ENCODE results near the gene APOL1.
"Not testable (repeated sequence)": the region's sequence is repeated elsewhere in the genome, so short reads cannot be mapped to it uniquely, and the experiment has no call there.

Gene APOL1

DNA sequence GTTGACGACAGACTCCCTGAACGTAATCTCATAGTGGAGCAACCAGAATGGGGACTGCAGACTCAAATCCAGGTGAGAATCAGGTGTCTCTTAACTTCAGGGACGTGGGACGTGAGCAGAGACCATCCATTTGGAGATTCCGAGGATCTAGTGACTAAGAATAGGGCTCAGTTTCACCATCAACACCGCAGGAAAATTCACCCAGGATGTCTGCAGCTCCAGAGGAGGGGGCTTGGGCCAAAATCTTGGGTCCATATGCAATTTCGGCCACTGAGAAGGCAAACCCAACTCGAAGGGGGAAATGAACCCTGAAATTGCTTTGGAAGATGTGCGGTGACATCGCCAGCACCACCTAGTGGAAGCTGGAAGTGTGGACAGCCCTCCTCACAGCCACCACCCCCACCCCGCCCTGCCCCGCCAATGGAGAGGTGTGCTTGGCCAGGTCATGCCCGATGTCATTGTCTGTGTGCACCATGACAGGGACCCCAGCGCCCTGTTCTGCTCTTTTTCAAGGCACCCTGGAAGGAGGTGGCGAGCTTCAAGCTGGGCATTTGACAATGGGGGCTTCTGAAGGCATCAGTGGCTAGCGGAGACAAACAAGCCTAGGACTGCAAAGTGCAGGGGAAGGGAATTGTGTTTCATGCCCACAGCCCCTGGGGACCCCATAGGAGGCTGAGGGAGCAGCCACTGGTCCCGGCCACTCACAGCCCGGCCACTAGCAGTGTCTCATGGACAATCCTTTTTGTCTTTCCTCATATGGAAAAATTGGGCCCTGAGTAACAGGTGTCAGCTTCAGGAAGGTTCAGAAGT lies 24.8 kb downstream of the APOL1 start:
- no peak for FAIRE-seq

DNA sequence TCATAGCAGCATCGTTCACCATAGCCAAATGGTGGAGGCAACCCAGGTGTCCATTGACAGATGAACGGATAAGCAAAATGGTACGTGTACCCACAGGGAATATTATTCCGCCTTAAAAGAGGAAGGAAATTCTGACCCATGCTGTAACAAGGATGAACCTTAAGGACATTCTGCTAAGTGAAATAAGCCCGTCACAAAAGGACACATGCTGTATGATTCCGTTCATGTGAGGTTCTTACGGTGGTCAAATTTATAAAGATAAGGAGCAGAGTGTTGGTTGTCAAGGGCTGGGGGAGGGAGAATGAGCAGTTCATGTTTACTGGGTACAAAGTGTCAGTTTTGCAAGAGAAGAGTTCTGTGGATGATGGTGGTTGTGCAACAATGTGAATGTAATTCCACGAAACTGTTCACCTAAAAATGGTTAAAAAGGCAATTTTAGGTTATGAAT lies 26.3 kb downstream of the APOL1 start:
- FAIRE-seq = no peak

DNA sequence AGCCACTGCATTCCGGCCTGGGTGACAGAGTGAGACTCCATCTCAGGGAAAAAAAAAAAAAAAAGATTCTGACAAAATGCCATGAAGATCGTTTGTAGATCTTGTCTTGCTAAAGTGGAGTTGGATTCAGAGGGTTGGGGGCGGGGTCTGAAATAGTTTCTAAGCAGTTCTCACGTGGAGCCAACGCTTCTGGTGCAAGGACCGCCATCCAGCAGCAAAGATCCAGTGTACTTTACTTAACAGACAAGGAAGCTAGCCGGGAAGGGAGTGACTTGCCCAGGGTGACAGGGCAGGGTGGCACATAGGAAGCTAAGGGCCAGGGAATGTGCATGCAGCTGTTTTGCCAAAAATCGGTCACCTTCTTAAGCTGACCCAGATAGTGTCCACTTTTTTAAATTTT lies 27.4 kb downstream of the APOL1 start:
- FAIRE-seq = no peak

DNA sequence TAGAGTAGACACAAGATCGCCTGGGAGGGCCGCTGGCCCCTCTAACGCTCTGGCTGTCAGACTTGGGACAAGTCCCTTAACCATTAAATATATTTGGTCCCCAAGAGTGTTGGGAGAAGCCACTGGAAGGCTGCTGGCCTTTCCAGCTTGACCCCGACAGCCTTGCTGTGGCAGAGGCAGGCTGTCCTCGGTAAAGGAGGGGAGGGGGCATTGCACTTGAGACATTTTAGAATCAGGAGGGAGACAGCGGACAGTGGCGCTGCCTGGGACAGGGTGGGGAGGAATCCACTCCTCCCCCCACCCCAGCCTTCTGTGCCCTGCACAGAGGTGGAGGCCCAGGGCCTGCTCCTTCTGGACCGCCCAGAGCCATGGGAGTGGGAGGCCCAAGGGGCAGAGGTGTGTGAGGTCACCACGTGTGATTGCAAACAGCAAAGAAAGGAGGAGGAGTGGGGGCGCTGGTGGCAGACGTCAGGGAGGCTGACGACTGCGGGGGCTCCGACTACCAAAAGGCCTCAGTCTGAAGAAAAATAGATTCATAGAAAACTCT lies 28.9 kb downstream of the APOL1 start:
- no peak for FAIRE-seq

DNA sequence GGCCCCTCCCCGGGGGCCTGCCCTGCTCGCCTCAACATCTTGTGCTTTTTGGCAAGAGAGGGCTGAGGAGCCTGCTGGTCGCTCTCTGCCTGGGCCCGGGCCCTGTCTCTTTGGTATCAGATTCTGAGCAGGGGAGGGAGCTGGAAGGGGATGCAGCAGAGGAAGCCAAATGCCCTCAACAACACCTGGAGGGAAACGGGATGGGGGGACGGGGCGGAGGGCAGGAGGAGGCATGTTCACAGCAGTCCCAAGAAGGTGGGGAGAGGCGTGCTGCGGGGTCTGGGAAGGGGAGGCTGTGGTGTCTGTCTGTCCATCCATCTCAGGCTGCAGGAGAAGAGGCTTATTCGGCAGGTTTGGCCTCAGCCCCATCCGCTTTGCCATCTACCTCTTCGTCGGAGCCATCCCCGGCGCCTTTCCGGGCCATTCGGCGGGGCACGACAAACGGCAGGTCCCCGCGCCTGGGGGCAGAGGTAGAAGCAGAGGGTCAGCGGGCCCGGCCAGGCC lies 29.4 kb downstream of the APOL1 start:
- FAIRE-seq = no peak

DNA sequence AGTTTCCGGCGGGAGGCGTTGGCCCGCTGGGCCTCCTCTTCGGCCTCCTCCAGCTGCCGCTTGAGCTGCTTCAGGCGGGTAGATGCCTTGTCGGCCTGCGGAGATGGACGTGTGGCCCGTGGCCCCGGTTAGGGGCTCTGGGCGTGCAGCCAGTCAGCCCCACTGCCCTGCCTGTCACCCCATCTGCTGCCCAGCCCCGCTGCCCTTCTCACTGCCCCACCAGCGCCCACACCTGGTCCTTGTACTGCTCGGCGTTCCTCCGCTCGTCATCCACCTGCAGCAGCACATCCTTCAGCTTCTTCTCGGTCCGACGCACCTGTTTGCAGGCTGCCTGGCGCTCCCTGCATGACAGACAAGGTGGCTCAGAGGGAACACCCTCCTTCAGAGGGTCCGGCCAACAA lies 31.2 kb downstream of the APOL1 start:
- FAIRE-seq = no peak

DNA sequence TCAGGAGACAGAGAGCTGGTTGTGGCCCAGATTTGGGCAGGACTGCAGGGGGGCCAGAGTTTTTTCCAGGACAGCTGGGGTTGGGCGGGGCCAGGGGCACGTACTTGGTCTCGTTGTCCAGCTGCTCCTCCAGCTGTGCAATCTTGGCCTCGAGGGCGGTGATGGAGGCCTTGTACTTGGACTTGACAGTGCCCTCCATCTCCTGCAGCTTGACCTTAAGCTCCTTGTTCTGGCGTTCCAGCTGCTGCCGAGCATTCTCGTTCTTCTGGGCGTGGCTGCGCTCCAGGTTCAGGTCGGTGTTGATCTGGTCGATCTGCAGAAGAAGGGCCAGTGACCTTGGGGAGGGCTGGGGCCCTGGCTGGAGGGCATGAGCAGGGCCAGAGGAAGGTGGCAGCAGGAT lies 32.1 kb downstream of the APOL1 start:
- FAIRE-seq = no peak

DNA sequence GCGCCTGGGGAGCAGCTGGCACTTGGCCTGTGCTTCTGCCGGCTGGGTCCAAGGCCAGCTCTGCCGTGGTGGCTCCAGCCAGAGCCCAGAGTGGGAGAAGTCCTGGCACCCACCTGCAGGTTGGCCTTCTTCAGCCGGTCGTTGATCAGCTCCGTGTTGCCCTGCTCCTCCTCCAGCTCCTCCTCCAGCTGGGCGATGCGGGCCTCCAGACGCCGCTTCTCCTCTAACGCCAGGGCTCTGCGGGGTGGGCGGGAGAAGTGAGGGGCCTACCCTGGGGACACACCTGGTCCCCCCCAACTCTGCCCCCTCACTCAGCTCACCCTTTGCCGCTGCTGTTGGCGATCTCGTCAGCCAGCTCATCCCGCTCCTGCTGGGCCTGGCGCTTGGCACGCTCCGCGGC lies 32.6 kb downstream of the APOL1 start:
- no peak for FAIRE-seq

DNA sequence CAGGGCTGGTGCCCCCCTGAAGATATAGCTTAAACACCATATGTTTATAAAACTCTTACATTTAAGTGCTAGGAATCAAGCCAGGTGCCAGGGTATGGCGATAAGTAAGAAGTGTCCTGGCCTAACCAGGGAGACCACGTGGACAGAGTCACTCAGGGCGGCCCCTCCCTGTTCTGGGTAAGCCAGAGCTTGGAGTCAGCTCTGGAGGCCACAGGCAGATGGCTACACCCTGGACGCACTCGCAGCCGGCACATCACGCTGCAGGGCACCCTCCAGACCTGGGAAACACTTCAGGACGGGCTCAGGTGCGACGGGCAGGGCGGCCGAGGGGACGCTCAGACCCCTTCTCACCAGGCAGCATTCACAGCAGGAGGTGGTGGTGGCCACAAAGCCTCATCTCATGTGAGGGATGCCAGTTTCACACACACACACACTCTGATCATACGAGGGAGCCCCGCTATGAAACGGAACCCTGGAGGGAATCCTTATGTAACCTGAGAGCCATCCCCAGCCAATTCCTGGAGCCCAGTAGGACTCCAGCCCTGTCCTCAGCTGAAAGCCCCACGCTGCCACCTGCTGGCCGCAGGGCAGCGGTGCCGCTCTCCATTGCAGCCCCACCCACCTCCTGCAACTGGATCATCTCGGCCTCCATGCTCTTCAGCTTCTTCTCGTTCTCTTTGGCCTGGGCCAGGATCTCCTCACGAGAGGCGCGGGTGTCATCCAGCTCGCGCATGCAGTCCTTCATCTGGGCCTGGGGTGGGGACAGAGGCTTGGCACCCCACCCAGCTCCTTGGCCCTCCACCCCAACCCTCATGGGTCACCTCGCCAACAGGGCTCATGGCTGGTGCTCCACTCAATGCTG lies 33.4 kb downstream of the APOL1 start:
- FAIRE-seq = no peak

DNA sequence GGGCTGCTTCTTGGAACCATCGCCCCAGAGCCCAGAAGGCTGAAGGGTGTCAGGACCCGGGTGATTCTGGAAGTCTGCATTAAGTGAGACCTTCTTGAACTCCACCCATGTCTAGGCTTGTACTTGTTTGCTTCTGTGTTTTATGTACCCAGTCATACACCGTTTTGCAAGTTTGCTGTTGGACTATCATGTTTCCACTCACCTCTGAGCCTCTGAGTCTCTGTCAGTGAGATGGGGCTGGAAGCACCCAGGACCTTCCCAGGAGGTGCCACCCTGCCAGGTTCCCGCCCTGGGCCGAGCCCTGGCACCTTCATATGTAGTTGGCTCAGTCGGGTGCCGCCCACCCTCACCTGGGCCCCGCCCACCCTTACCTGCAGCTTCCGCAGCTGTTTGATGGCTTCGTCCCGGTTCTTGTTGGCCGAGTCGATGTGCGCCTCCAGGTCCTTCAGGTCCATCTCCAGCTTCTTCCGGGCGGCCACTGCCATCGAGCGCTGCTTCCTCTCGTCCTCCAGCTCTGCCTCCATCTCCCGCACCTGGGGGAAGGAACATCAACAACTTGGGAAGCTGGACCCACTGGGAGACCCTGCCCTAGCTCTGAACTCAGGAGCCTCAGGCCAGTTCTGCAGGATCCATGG lies 35.1 kb downstream of the APOL1 start:
- no peak for FAIRE-seq

DNA sequence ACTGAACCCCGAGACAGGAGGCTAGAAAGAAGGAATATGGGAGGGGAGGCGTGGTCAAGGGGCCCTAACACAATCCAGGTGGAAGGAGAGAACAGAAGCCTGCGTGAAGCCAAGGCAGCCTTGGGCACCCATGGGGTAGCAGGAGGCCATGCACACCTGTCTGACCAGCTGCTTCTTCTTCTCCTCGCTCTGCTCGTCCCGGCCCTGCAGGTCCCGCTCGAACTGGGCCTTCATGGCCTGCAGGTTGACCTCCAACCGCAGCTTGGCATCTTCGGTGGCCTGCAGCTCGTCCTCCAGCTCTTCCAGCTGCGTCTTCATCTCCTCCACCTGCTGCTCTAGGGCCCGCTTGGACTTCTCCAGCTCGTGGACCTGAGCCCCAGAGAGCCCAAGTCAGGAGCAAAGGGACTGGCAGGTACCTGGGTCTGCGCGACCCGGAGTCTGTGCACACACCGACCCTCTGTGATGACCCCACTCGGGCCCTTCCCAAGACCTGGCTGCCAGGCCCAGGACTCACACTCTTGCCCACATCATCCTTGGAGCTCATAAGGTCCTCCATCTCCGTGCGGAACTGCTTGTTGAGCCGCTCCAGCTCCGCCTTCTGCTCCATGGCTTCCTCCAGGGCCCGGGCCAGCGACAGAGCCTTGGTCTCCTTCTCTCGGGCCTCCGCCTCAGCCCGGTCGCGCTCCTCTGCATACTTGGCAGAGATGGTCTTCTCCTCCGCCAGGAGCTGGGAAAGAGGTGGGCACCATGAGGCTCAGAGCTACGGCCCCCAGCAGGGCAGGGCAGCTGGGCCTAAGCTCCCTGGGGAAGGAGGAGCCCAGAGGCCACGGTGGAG lies 35.9 kb downstream of the APOL1 start:
- no peak for FAIRE-seq

DNA sequence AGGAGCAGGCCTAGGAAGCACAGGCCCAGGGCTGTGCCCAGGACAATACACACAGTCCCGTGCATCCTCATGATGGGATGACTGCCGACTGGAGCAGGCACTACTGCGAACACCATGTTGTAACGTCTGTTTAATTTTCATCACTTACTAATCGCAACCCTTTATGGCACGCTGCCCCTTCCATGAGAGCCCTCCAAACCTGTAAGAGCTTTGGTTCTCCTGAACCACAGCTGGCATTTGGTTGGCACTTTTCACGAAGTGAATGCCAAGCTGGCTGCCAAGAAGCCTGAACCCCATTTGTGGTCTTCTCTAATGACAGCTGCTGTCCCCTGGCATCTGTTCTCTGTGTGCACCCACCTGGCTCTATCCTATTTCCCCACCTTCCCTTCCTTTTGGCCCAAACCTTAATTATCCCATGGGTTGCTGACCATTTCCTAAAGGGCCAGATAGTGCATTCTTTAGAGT lies 36.5 kb downstream of the APOL1 start:
- no peak for FAIRE-seq

DNA sequence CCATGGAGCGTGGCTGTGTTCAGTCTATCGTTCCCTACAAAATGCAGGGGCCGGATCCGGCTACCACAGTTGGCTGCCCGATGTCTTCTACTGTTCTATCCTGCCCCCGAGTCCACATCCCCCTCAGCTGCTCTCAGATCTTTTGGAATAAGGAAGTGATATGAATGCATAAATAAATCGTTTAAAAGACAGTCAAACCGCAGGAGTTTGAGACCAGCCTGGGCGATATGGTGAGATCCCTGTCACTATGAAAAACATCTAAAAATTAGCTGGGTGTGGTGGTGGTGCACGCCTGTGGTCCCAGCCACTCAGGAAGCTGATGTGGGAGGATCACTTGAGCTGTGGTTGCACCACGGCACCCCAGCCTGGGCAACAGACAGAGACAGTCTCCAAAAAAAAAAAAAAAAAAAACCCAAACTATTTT lies 37.0 kb downstream of the APOL1 start:
- not testable (repeated sequence) for FAIRE-seq

DNA sequence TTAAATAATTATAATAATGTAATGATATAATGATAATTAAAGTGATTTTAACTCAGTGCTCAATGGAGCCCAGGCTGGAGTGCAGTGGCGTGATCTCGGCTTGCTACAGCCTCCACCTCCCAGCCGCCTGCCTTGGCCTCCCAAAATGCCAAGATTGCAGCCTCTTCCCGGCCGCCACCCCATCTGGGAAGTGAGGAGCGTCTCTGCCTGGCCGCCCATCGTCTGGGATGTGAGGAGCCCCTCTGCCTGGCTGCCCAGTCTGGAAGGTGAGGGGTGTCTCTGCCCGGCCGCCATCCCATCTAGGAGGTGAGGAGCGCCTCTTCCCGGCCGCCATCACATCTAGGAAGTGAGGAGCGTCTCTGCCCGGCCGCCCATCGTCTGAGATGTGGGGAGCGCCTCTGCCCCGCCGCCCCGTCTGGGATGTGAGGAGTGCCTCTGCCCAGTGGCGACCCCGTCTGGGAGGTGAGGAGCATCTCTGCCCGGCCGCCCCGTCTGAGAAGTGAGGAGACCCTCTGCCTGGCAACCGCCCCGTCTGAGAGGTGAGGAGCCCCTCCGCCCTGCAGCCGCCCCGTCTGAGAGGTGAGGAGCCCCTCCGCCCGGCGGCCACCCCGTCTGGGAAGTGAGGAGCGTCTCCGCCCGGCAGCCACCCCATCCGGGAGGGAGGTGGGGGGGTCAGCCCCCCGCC lies 37.6 kb downstream of the APOL1 start:
- not testable (repeated sequence) for FAIRE-seq

DNA sequence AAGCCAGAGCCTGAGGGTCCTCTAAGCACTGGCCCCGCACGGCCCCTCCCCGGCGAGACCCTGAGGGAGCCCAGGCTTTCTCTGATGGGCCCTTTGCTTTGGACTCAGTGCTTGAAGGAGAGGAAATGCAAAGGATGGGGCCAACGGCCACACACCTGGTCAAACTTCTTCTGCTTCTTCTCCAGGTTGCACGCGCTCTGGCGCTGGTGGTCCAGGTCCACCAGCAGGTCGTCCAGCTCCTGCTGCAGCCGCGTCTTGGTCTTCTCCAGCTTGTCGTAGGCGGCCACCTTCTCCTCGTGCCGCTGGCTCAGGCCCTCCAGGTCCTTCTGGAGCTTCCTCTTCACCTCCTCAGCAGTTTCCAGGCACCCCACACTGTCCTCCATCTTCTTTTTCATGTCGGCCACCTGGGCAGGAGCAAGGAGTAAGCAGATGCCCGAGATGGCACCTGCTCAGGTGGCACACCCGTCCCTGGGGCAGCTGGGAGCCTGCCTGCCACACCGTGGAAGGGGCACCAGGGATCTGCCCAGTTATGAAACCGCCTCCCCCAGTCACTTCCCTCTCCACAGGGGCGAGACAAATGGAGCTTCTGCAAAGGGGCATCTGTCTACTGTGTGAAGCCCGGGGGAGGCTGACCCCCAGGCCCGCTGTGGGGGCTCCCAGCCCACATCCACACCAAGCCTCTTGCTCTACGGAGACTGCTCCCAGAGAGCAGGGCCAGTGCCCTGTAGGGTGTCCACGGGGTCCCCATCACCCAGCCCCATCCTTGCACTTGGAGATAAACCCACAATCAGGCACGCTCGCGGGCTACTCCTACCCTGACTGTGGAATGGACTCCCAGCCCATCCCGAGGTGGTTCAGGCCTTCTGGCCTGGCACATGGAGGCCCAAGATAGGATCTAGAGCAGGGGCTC lies 39.2 kb downstream of the APOL1 start:
- no peak for FAIRE-seq

DNA sequence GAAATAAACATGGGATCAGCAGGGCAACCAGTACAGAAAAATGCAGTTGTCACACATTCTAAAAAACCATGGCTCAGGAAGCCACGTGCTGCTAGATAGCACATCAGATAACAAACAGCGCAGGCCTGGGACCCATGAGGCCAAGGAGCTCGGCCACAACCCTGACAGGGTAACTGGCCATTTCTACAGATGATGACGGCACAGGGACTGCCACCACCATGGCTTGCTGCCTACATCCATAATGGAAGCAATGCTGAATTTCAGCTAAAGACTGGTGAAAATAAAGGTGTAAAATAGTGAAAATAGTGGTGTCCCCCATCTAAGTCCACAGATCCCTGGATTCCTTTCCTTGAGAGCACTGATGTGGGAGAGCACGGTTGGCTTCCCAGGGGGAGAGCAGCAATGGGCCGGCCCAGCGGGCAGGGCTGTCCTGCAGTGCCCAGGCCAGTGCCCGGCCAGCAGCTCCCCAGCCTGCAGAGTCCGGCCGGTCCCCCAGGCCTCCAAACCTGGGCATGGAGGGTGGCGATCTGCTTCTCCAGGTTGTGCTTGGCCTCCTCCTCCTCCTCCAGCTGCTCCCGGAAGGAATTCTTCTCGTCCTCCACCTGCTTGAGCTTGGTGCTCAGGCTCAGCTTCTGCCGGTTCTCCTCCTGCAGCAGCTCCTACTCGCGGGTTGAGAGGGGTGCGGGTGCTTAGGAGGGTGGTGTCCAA lies 40.0 kb downstream of the APOL1 start:
- no peak for FAIRE-seq

DNA sequence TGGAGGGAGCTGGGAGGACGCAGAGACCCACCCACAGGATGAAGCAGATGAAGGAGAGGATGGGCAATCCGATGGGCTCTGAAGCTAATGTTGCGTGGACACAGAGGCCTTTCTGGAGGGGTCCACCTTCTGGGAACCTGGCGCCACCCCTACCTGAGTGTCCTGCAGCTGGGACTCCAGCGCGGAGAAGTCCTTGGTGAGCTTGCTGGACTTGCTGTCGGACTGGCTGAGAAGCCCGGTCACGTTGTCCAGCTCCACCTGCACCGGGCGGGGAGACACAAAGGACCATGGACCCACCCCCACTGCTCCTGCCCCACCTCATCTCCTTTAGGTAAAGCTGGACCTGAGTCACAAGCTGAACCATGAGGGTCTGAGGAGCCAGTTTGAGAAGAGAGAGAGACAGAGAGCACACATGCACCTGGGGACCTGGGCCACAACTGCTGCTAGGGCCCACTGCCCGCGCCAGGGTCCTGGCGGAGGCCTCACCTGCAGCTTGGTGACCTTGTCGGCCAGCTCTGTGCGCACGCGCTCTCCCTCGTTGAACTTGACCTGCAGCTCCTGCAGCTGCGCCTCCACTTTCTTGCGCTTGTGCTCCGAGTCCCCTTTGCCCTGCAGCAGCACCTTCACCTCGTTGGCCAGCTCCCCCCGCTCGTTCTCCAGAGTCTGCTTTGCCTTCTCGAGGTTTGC lies 40.8 kb downstream of the APOL1 start:
- no peak for FAIRE-seq

DNA sequence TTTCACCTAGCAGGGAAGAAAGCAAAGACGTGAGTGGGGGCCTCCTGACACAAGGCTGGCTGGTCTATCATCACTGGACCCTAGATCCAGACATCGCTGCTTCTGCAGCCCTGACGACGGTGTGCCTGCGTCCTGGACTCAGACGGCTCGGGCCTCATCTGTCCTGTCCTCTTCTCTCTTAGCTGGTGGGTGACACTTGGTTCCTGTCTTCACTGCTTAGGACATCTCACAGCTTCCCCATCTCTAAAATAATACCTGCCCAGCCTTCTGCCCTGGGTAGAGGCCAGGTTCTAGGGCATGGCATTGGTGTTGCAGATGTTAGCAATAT lies 41.3 kb downstream of the APOL1 start:
- no peak for FAIRE-seq

DNA sequence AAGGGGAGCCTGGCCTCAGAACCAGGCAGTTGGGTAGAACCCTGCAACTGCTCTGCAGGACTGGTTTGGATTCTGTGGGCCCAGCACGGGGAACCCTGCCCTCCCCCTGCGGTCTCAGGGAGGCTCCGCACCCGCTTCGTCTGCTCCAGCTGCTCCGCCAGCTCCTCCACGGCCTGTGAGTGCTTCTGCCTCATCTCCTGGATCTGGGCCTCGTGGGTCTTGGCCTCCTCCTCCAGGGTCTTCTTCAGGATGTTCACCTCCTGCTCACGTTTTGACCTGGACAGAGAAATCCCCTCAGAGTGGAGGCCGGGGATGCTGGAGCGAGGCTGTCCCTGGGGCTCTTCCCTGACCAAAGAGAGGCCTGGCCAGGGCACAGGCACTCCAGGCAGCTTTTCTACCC lies 41.9 kb downstream of the APOL1 start:
- no peak for FAIRE-seq
